ENCODE measurements around the gene PDE4D. TPM values are rescaled to one million over a fixed set of nuclear protein-coding genes. Genes with fewer than 3 reads are reported as not detected.

PDE4D gene
- total and polyA plus RNA-seq, 10 of the 15 experiments (the other 5 are each of a cell fraction or from before 2014, with no cell fraction given), result 0.87 to 4.1 (median 2.2) TPM

DNA sequence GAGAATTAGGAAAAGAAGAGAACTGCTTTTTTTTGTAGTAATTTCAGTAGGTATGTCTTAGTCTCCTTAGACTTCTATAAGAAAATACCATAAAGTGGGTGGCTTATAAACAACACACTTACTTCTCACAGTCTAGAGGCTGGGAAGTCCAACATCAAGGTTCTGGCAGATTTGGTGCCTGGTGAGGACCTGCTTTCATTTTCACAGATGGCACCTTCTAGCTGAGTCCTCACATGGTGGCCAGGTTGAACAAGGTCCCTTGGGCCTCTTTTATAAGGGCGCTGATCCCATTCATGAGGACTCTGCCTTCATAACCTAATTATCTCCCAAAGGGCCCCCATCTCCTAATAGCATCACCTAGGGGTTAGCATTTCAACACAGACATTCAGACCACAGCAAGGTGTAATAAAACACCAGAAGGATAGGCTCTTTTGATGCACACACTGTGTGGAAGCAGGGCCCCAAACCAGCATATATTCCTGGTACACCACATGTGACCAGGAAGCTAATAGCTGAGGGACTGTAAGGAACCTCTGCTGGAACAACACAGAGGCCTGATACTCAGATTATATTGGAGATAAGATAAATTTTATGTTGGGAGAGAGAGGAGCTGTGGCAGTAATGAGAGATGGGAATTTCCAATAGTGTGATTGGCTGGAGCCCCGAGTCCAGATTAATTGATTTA is 925.8 kb downstream of the PDE4D start:
- RAD21 ChIA-PET (ENCODE audit: unreplicated experiment), result no interaction called here
- H3K27me3 ChIP-seq (replicated peaks in 1 of 2; ENCODE audit: control insufficient read depth in 2 of 2, insufficient read depth in 2 of 2, low read length in 1 of 2), result no peaks in the 10 kb centered on the region
- H3K4me3 ChIP-seq, result no peak overlapping the region
- SMC1A ChIA-PET (ENCODE audit: uncharacterized antibody, unreplicated experiment), result interaction anchor here (1.4 to 1.5 kb wide), 2 partner anchors 74 to 82 kb away, joined by 3 to 5 read pairs; no protein-coding TSS in a partner anchor
- BruUV-seq (replicated peaks), result no TSS peak
- no peaks in the 10 kb centered on the region; the same call in 2 of the 3 replicates for H3K9me3 ChIP-seq (replicated peaks; ENCODE audit: control insufficient read depth, insufficient read depth, low read length)
- CTCF ChIA-PET, result interaction anchor here (4.0 kb wide), 1 partner anchor 82 kb away, joined by 12 read pairs; no protein-coding TSS in a partner anchor
- H3K4me1 ChIP-seq (ENCODE audit: control insufficient read depth, insufficient read depth, low read length), result no peaks in the 10 kb centered on the region
- POLR2A ChIA-PET, result no interaction called here
- no peak for DNase-seq (ENCODE audit: low read depth, low spot score)
- H3K36me3 ChIP-seq (ENCODE audit: control insufficient read depth in 2 of 2, insufficient read depth in 2 of 2, low read length in 1 of 2), result no peaks in the 10 kb centered on the region
- no peaks in the 10 kb centered on the region for H3K79me2 ChIP-seq (ENCODE audit: control insufficient read depth, insufficient read depth, low read length)
- in situ Hi-C loops (cut with MboI) (no loop called here), intact Hi-C loops (cut with micrococcal nuclease; ENCODE audit: unreplicated experiment) (no loop called here)
- no peak overlapping the region for H3K27ac ChIP-seq (ENCODE audit: control insufficient read depth, insufficient read depth)
- no peak overlapping the region for H3K4me2 ChIP-seq (ENCODE audit: control insufficient read depth, insufficient read depth)
- no peak for FAIRE-seq
- H2AFZ ChIP-seq (ENCODE audit: control insufficient read depth, low read depth, low read length), result no peak overlapping the region
- WGBS (ENCODE audit: insufficient coverage, insufficient replicate concordance, low lambda C conversion rate, missing lambda C conversion rate), result 8% methylated on average over 2 of the region's 2 CpGs
- no peak overlapping the region for H3K9ac ChIP-seq (ENCODE audit: control insufficient read depth, insufficient read depth, low read length)
- H4K20me1 ChIP-seq (ENCODE audit: control insufficient read depth, insufficient read depth), result no peaks in the 10 kb centered on the region
- no peak for ATAC-seq
- TF ChIP-seq YY1 (IDR thresholded peaks at IDR 0.05; ENCODE audit: low read depth, low read length) (no peak), HCFC1 (IDR thresholded peaks at IDR 0.05; ENCODE audit: low read length) (no peak), ZNF592 (IDR thresholded peaks at IDR 0.05) (no peak)
- TF ChIP-seq, protein P1, sequence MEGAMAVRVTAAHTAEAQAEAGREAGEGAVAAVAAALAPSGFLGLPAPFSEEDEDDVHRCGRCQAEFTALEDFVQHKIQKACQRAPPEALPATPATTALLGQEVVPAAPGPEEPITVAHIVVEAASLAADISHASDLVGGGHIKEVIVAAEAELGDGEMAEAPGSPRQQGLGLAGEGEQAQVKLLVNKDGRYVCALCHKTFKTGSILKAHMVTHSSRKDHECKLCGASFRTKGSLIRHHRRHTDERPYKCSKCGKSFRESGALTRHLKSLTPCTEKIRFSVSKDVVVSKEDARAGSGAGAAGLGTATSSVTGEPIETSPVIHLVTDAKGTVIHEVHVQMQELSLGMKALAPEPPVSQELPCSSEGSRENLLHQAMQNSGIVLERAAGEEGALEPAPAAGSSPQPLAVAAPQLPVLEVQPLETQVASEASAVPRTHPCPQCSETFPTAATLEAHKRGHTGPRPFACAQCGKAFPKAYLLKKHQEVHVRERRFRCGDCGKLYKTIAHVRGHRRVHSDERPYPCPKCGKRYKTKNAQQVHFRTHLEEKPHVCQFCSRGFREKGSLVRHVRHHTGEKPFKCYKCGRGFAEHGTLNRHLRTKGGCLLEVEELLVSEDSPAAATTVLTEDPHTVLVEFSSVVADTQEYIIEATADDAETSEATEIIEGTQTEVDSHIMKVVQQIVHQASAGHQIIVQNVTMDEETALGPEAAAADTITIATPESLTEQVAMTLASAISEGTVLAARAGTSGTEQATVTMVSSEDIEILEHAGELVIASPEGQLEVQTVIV (IDR thresholded peaks at IDR 0.05; ENCODE audit: borderline replicate concordance, partially characterized antibody), result no peak

Measured in GM12878 (cell line).